ENCODE data around the gene ATP2B2.

ATP2B2 gene

GRCh38 chr3:10356461-10356981 is 148.9 kb downstream of the ATP2B2 start:
- DNase-seq, result no peak

GRCh38 chr3:10354361-10355015 is 150.9 kb downstream of the ATP2B2 start:
- no peak for DNase-seq

- DNase-seq, result no peak
Observed at GRCh38 chr3:10353661-10354360, 151.6 kb downstream of the ATP2B2 start.

GRCh38 chr3:10353160-10353559 is 152.2 kb downstream of the ATP2B2 start:
- DNase-seq, result no peak

GRCh38 chr3:10352146-10352911 is 153.1 kb downstream of the ATP2B2 start:
- no peak for DNase-seq

GRCh38 chr3:10351013-10351735 is 154.2 kb downstream of the ATP2B2 start:
- no peak for DNase-seq

GRCh38 chr3:10350324-10350985 is 154.9 kb downstream of the ATP2B2 start:
- no peak for DNase-seq

GRCh38 chr3:10349801-10350200 is 155.6 kb downstream of the ATP2B2 start:
- DNase-seq, result no peak

- DNase-seq, result no peak
Observed at GRCh38 chr3:10348404-10348721, 157.0 kb downstream of the ATP2B2 start.

- no peak for DNase-seq
Observed at GRCh38 chr3:10347648-10348403, 157.6 kb downstream of the ATP2B2 start.

- DNase-seq, result no peak
Observed at GRCh38 chr3:10345911-10346310, 159.5 kb downstream of the ATP2B2 start.

GRCh38 chr3:10344944-10345575 is 160.3 kb downstream of the ATP2B2 start:
- DNase-seq, result no peak

- peak; percentile 17 for DNase-seq
Observed at GRCh38 chr3:10344147-10344943, 161.0 kb downstream of the ATP2B2 start.

GRCh38 chr3:10343526-10343925 is 161.9 kb downstream of the ATP2B2 start:
- DNase-seq, result no peak

- DNase-seq, result no peak
Observed at GRCh38 chr3:10342781-10343180, 162.6 kb downstream of the ATP2B2 start.

GRCh38 chr3:10341901-10342398 is 163.4 kb downstream of the ATP2B2 start:
- no peak for DNase-seq

- DNase-seq, result no peak
Observed at GRCh38 chr3:10340476-10340875, 164.9 kb downstream of the ATP2B2 start.

- DNase-seq, result no peak
Observed at GRCh38 chr3:10340046-10340445, 165.3 kb downstream of the ATP2B2 start.

GRCh38 chr3:10339376-10339955 is 165.9 kb downstream of the ATP2B2 start:
- DNase-seq, result no peak

Data from DMS 273 treated with DMSO at 0.1 percent for 48 hours (cell line).